Parathyroid adenoma (tissue), 2 donors: ENCODE results near the gene SUCLG2.

ENCODE experiments used
- H2AFZ ChIP-seq: fragments of 300-600 bp; sonication (generic); one replicate; pipeline ENCODE4 v1.7.0; 2017; ENCODE audit warnings: antibody characterized with exemption, mild to moderate bottlenecking
- H3K27ac ChIP-seq: fragments of 300-600 bp; sonication (generic); one replicate; pipeline ENCODE4 v1.7.0; 2017
- H3K27me3 ChIP-seq: fragments of 300-600 bp; sonication (generic); one replicate; pipeline ENCODE4 v1.7.0; 2017; ENCODE audit warnings: low read length; ENCODE audit not compliant: control insufficient read depth, insufficient read depth
- H3K36me3 ChIP-seq: fragments of 300-600 bp; sonication (generic); one replicate; pipeline ENCODE4 v1.7.0; 2017; ENCODE audit warnings: low read length; ENCODE audit not compliant: control insufficient read depth, insufficient read depth
- H3K4me1 ChIP-seq: fragments of 300-600 bp; sonication (generic); one replicate; pipeline ENCODE4 v1.7.0; 2017; ENCODE audit warnings: control low read depth
- H3K4me2 ChIP-seq: fragments of 300-600 bp; sonication (generic); one replicate; pipeline ENCODE4 v1.7.0; 2017; ENCODE audit warnings: low read length
- H3K4me3 ChIP-seq: fragments of 300-600 bp; sonication (generic); one replicate; pipeline ENCODE4 v1.7.0; 2017; ENCODE audit warnings: low read depth, low read length
- H3K79me2 ChIP-seq: fragments of 300-600 bp; sonication (generic); one replicate; pipeline ENCODE4 v1.7.0; 2017; ENCODE audit warnings: control low read depth
- H3K9ac ChIP-seq: fragments of 300-600 bp; sonication (generic); one replicate; pipeline ENCODE4 v1.7.0; 2017; ENCODE audit warnings: mild to moderate bottlenecking
- H3K9me3 ChIP-seq: fragments of 300-600 bp; sonication (generic); one replicate; pipeline ENCODE4 v1.7.0; 2017; ENCODE audit warnings: low read length; ENCODE audit not compliant: control insufficient read depth
- CTCF ChIP-seq: fragments of 300-600 bp; sonication (generic); IDR thresholded peaks from one replicate; pipeline ENCODE4 v1.7.0; 2017; ENCODE audit warnings: antibody characterized with exemption, mild to moderate bottlenecking
- donor health status: primary hyperparathyroidism.

The SUCLG2 gene

GRCh38 chr3:67642190-67642589, 12.2 kb downstream of the SUCLG2 start:
- H3K4me3 ChIP-seq: no peak overlapping the region
- no peak overlapping the region for H2AFZ ChIP-seq
- H3K4me2 ChIP-seq: no peak overlapping the region
- H3K36me3 ChIP-seq: no peaks in the 10 kb centered on the region
- no peak overlapping the region for H3K27ac ChIP-seq
- H3K9me3 ChIP-seq: no peaks in the 10 kb centered on the region
- H3K9ac ChIP-seq: no peak overlapping the region
- H3K4me1 ChIP-seq: no peaks in the 10 kb centered on the region
- no peaks in the 10 kb centered on the region for H3K27me3 ChIP-seq
- peaks cover 3% of the 10 kb centered on the region for H3K79me2 ChIP-seq
- no peak for TF ChIP-seq CTCF

- no peak overlapping the region for H2AFZ ChIP-seq
- H3K4me3 ChIP-seq: no peak overlapping the region
- H3K9me3 ChIP-seq: no peaks in the 10 kb centered on the region
- no peaks in the 10 kb centered on the region for H3K36me3 ChIP-seq
- H3K9ac ChIP-seq: no peak overlapping the region
- H3K4me2 ChIP-seq: no peak overlapping the region
- H3K27me3 ChIP-seq: no peaks in the 10 kb centered on the region
- no peaks in the 10 kb centered on the region for H3K4me1 ChIP-seq
- H3K79me2 ChIP-seq: peaks cover 3% of the 10 kb centered on the region
- TF ChIP-seq CTCF: no peak
- H3K27ac ChIP-seq: no peak overlapping the region
Observed at GRCh38 chr3:67641451-67641850, 13.0 kb downstream of the SUCLG2 start.

GRCh38 chr3:67640023-67640660, 14.3 kb downstream of the SUCLG2 start:
- H3K4me2 ChIP-seq: no peak overlapping the region
- no peak for TF ChIP-seq CTCF

GRCh38 chr3:67637255-67637900, 17.0 kb downstream of the SUCLG2 start:
- H2AFZ ChIP-seq: no peak overlapping the region
- TF ChIP-seq CTCF: no peak
- no peaks in the 10 kb centered on the region for H3K9me3 ChIP-seq

More at GRCh38 chr3:67640023-67640660, 14.3 kb downstream of the SUCLG2 start:
- H3K4me1 ChIP-seq: no peaks in the 10 kb centered on the region
- no peak overlapping the region for H3K4me3 ChIP-seq
- no peak overlapping the region for H3K27ac ChIP-seq
- H3K36me3 ChIP-seq: no peaks in the 10 kb centered on the region
- no peak overlapping the region for H3K9ac ChIP-seq
- H3K79me2 ChIP-seq: peaks cover 3% of the 10 kb centered on the region
- H3K27me3 ChIP-seq: no peaks in the 10 kb centered on the region
- no peak overlapping the region for H2AFZ ChIP-seq
- H3K9me3 ChIP-seq: no peaks in the 10 kb centered on the region

GRCh38 chr3:67635806-67636205, 18.6 kb downstream of the SUCLG2 start:
- TF ChIP-seq CTCF: no peak
- Histone ChIP-seq H3K27me3 (no peaks in the 10 kb centered on the region), H3K9me3 (no peaks in the 10 kb centered on the region), H3K27ac (no peak overlapping the region), H3K9ac (no peak overlapping the region), H2AFZ (no peak overlapping the region), H3K79me2 (peaks cover 3% of the 10 kb centered on the region), H3K4me3 (no peak overlapping the region), H3K36me3 (no peaks in the 10 kb centered on the region), H3K4me2 (no peak overlapping the region), H3K4me1 (no peaks in the 10 kb centered on the region)

More at GRCh38 chr3:67637255-67637900, 17.0 kb downstream of the SUCLG2 start:
- H3K4me2 ChIP-seq: no peak overlapping the region
- H3K27me3 ChIP-seq: no peaks in the 10 kb centered on the region
- H3K4me1 ChIP-seq: no peaks in the 10 kb centered on the region
- no peak overlapping the region for H3K9ac ChIP-seq
- H3K4me3 ChIP-seq: no peak overlapping the region
- no peaks in the 10 kb centered on the region for H3K36me3 ChIP-seq
- no peak overlapping the region for H3K27ac ChIP-seq
- peaks cover 3% of the 10 kb centered on the region for H3K79me2 ChIP-seq
